Measurements from ENCODE around the gene ENTPD1. TPM values are rescaled to one million over a fixed set of nuclear protein-coding genes. Genes with fewer than 3 reads are reported as not detected.
A peak's percentile ranks its signal among the peaks of the same experiment; 100 is the strongest.
"Not testable (repeated sequence)": the region's sequence is repeated elsewhere in the genome, so short reads cannot be mapped to it uniquely, and the experiment has no call there.

Gene ENTPD1
- total RNA-seq, 4 donors from 2014 or later = 7.5 to 39.4 (median 22.2) TPM

GRCh38 chr10:95907456-95908253, 151.7 kb downstream of the ENTPD1 start, which contains the start of gene CC2D2B:
Gene CC2D2B, plus strand, starts transcription at chr10:95907975. Its CDS starts 3,349 bp downstream, at chr10:95911324.
- TF ChIP-seq CTCF (IDR thresholded peaks at IDR 0.05) = no peak
- DNase-seq (ENCODE audit: low spot score) (peak; percentile 64), ATAC-seq (ENCODE audit: low FRiP score) (peak; percentile 96)

- ATAC-seq (ENCODE audit: low FRiP score) (no peak), DNase-seq (ENCODE audit: low spot score) (no peak)
- no peak for TF ChIP-seq CTCF (IDR thresholded peaks at IDR 0.05)
Measured at GRCh38 chr10:95908450-95908849, 152.5 kb downstream of the ENTPD1 start.

GRCh38 chr10:95909561-95909960, 153.6 kb downstream of the ENTPD1 start:
- no peak for TF ChIP-seq CTCF (IDR thresholded peaks at IDR 0.05)
- no peak for ATAC-seq (ENCODE audit: low FRiP score)
- no peak for DNase-seq (ENCODE audit: low spot score)

GRCh38 chr10:95916039-95916438, 160.1 kb downstream of the ENTPD1 start:
- DNase-seq (ENCODE audit: low spot score); ATAC-seq (ENCODE audit: low FRiP score): not testable (repeated sequence)

Other genes with a start within 250 kb of the ENTPD1 start
- 1,000 to 10,000 TPM in 1 of 4 donors, 100 to 1,000 TPM in 3; 120 to 1,051 (median 449) TPM for gene SORBS1, start 194.8 kb upstream of the ENTPD1 start, total RNA-seq
- 10 to 100 TPM; 23.5 to 35.2 (median 28.8) TPM for gene ALDH18A1, start 99.5 kb upstream of the ENTPD1 start, total RNA-seq
- 10 to 100 TPM; 24.1 to 27.1 (median 24.7) TPM for gene TCTN3, start 62.2 kb upstream of the ENTPD1 start, total RNA-seq
- gene CC2D2B, start 151.8 kb downstream of the ENTPD1 start, total RNA-seq = 1 to 10 TPM in 3 of 4 donors, under 1 TPM in 1; 0.56 to 2.9 (median 1.9) TPM

All from omental fat pad (tissue), 4 donors.